GM12878 (cell line): Measurements from ENCODE around the gene ID3. TPM values are rescaled to one million over a fixed set of nuclear protein-coding genes. Genes with fewer than 3 reads are reported as not detected.

Experiments
- ATAC-seq: fragments of 200-7000 bp; cut with Tn5 transposase; 3 replicates; pipeline ENCODE4 v1.9.1; 2020; ENCODE audit warnings: mild to moderate bottlenecking, moderate library complexity
- BruUV-seq: library from RNA; stranded (reverse); fragments of 400-500 nt; replicated peaks from 2 replicates; lab custom pipeline; 2021; lab: Mats Ljungman, UMichigan
- CTCF ChIA-PET: fragments of 300-600 bp; sonication (Branson Sonifier 250); formaldehyde crosslinking; extraction: SDS; loops from one replicate; lab custom pipeline; 2021; ENCODE audit warnings: inconsistent platforms; lab: Yijun Ruan, JAX
- POLR2A ChIA-PET: fragments of 350-600 bp; formaldehyde crosslinking; extraction: SDS; loops from one replicate; lab custom pipeline; 2021; ENCODE audit warnings: inconsistent platforms; lab: Charles Lee
- RAD21 ChIA-PET: fragments of 300-600 bp; sonication (Branson Sonifier 250); formaldehyde crosslinking; loops from one replicate; lab custom pipeline; 2023; ENCODE audit warnings: antibody characterized with exemption; ENCODE audit not compliant: unreplicated experiment; lab: Charles Lee
- SMC1A ChIA-PET: fragments of 300-600 bp; sonication (Branson Sonifier 250); formaldehyde crosslinking; loops from one replicate; lab custom pipeline; 2023; ENCODE audit not compliant: unreplicated experiment, uncharacterized antibody; lab: Charles Lee
- DNase-seq: peaks from one replicate; pipeline ENCODE4 v3.0.0-alpha.2; 2011; ENCODE audit warnings: low read depth, low spot score
- FAIRE-seq: peaks from 3 replicates; lab custom pipeline; 2011; peaks lifted over from hg19 to GRCh38; lab: Jason Lieb, UNC
- H2AFZ ChIP-seq: 2 replicates; pipeline ENCODE4 v1.6.0; 2011; ENCODE audit warnings: low read depth, low read length, control low read depth; ENCODE audit not compliant: control insufficient read depth
- H3K27ac ChIP-seq: 2 replicates; pipeline ENCODE4 v1.5.1; 2011; ENCODE audit warnings: control low read depth; ENCODE audit not compliant: control insufficient read depth, insufficient read depth
- H3K27me3 ChIP-seq, 2 experiments: replicated peaks in 1 of 2; 2 replicates each; pipeline versions ENCODE4 v1.6.0 to v1.6.1; 2011; ENCODE audit warnings: low read length in 1 of 2; ENCODE audit not compliant: control insufficient read depth in 2 of 2, insufficient read depth in 2 of 2
- H3K36me3 ChIP-seq, 2 experiments: 2 replicates each; pipeline ENCODE4 v1.5.1; 2011; ENCODE audit warnings: low read length in 1 of 2; ENCODE audit not compliant: control insufficient read depth in 2 of 2, insufficient read depth in 2 of 2
- H3K4me1 ChIP-seq: 2 replicates; pipeline ENCODE4 v1.6.1; 2011; ENCODE audit warnings: mild to moderate bottlenecking, low read length, moderate library complexity, mixed read lengths; ENCODE audit not compliant: control insufficient read depth, insufficient read depth
- H3K4me2 ChIP-seq: 2 replicates; pipeline ENCODE4 v1.6.0; 2011; ENCODE audit warnings: control low read depth; ENCODE audit not compliant: control insufficient read depth, insufficient read depth
- H3K4me3 ChIP-seq: fragments of 200-600 bp; sonication (generic); 2 replicates; pipeline ENCODE4 v1.5.1; 2016
- H3K79me2 ChIP-seq: 2 replicates; pipeline ENCODE4 v1.6.0; 2011; ENCODE audit warnings: low read length; ENCODE audit not compliant: control insufficient read depth, insufficient read depth
- H3K9ac ChIP-seq: 2 replicates; pipeline ENCODE4 v1.8.0; 2011; ENCODE audit warnings: low read length, control low read depth, mixed read lengths; ENCODE audit not compliant: control insufficient read depth, insufficient read depth
- H3K9me3 ChIP-seq: replicated peaks from 3 replicates; pipeline ENCODE4 v1.5.1; 2011; ENCODE audit warnings: mild to moderate bottlenecking, low read length; ENCODE audit not compliant: control insufficient read depth, insufficient read depth
- H4K20me1 ChIP-seq: 2 replicates; pipeline ENCODE4 v1.6.0; 2011; ENCODE audit not compliant: control insufficient read depth, insufficient read depth
- NBN ChIP-seq: fragments of 450-650 bp; IDR thresholded peaks from 2 replicates; pipeline ENCODE4 v1.6.1; 2016
- NR2F1 ChIP-seq: fragments of 450-650 bp; conservative IDR thresholded peaks from 2 replicates; pipeline ENCODE4 v1.6.1; 2017; ENCODE audit warnings: mild to moderate bottlenecking
- ZBTB40 ChIP-seq: fragments of 450-650 bp; IDR thresholded peaks from 2 replicates; pipeline ENCODE4 v1.6.1; 2016; ENCODE audit warnings: mild to moderate bottlenecking, moderate library complexity, borderline replicate concordance
- WGBS: methylation state at CpG from one replicate; pipeline ENCODE4 v1.1.6; 2016; ENCODE audit warnings: low lambda C conversion rate; ENCODE audit not compliant: insufficient replicate concordance, insufficient coverage; ENCODE audit errors: missing lambda C conversion rate; 5-methylcytosine and 5-hydroxymethylcytosine counted together
- in situ Hi-C: fragments of 300-500 bp; cut with MboI; formaldehyde crosslinking; loops from 9 replicates; pipeline ENCODE4 v1.14.3; 2018; ENCODE audit warnings: mixed read lengths
- intact Hi-C: fragments of 100-400 bp; cut with micrococcal nuclease; formaldehyde crosslinking; loops from one replicate; pipeline ENCODE4 v1.14.2; 2022; ENCODE audit not compliant: unreplicated experiment
- polyA plus RNA-seq, 11 experiments: library from polyadenylated mRNA; depleted of rRNA in 4 of 11; unstranded in 6 of 11; stranded (reverse) in 5 of 11; fragments of >200 nt; fragmentation: Nextera tagmentation in 4 of 11; fragmentation: Illumina TruSeq in 1 of 11; extraction: Ambion mirVana in 4 of 11; extraction: Trizol in 1 of 11; gene quantifications; 1 replicate in 1 of 11; 2 replicates in 10 of 11; pipeline versions ENCODE4 v1.2.1 to v1.2.3, GENCODE V29; 2011 to 2016; ENCODE audit warnings: inconsistent platforms in 2 of 11, missing spikeins in 2 of 11, low read depth in 1 of 11
- total RNA-seq, 4 experiments: library from RNA; depleted of rRNA in 3 of 4; stranded (reverse); fragments of >200 nt in 3 of 4; fragmentation: Illumina TruSeq in 1 of 4; extraction: Trizol in 1 of 4; gene quantifications; 2 replicates each; pipeline versions ENCODE4 v1.2.1 to v1.2.3, GENCODE V29; 2013 to 2021
- TF ChIP-seq, protein P1 (sequence below): fragments of 450-650 bp; IDR thresholded peaks from 2 replicates; pipeline ENCODE4 v1.6.1; 2017; ENCODE audit warnings: borderline replicate concordance
- TF ChIP-seq, protein P2 (sequence below): IDR thresholded peaks from 2 replicates; pipeline ENCODE4 v1.6.1; 2012; ENCODE audit warnings: low read depth, low read length, improper control_type of control experiment

The ID3 gene
- total and polyA plus RNA-seq, 10 of the 15 experiments (the other 5 are each of a cell fraction or from before 2014, with no cell fraction given) = 42.7 to 475 (median 207) TPM

- Histone ChIP-seq H3K27me3 (no peaks in the 10 kb centered on the region), H3K4me2 (peak overlapping the region; percentile 86), H3K27ac (peak overlapping the region; percentile 89), H3K4me1 (peaks cover 36% of the 10 kb centered on the region), H3K4me3 (peak overlapping the region; percentile 62), H3K36me3 (no peaks in the 10 kb centered on the region), H3K9ac (peak overlapping the region; percentile 75), H4K20me1 (no peaks in the 10 kb centered on the region), H2AFZ (peak overlapping the region; percentile 72), H3K9me3 (no peaks in the 10 kb centered on the region), H3K79me2 (peaks cover 17% of the 10 kb centered on the region)
- in situ Hi-C loops (no loop called here), intact Hi-C loops (loop anchor here (2.0 kb wide), 1 partner anchor 77 kb away; no protein-coding TSS in a partner anchor)
- DNase-seq (no peak), ATAC-seq (peak; percentile 9), FAIRE-seq (no peak)
- TF ChIP-seq NBN (0 out of 2 replicates have a peak, but pooled peaks have one; percentile 15), ZBTB40 (peak; percentile 41; the same call in 1 of the 2 replicates), NR2F1 (peak; percentile 76; the same call in 1 of the 2 replicates)
- TF ChIP-seq, protein P1, sequence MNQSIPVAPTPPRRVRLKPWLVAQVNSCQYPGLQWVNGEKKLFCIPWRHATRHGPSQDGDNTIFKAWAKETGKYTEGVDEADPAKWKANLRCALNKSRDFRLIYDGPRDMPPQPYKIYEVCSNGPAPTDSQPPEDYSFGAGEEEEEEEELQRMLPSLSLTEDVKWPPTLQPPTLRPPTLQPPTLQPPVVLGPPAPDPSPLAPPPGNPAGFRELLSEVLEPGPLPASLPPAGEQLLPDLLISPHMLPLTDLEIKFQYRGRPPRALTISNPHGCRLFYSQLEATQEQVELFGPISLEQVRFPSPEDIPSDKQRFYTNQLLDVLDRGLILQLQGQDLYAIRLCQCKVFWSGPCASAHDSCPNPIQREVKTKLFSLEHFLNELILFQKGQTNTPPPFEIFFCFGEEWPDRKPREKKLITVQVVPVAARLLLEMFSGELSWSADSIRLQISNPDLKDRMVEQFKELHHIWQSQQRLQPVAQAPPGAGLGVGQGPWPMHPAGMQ = no peak
- TF ChIP-seq, protein P2, sequence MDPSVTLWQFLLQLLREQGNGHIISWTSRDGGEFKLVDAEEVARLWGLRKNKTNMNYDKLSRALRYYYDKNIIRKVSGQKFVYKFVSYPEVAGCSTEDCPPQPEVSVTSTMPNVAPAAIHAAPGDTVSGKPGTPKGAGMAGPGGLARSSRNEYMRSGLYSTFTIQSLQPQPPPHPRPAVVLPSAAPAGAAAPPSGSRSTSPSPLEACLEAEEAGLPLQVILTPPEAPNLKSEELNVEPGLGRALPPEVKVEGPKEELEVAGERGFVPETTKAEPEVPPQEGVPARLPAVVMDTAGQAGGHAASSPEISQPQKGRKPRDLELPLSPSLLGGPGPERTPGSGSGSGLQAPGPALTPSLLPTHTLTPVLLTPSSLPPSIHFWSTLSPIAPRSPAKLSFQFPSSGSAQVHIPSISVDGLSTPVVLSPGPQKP = 0 out of 2 replicates have a peak, but pooled peaks have one; percentile 5
- ChIA-PET RAD21 (interaction anchor here (0.6 to 21.6 kb wide), 14 partner anchors 9 to 145 kb away, joined by 3 to 561 read pairs (median 7); partner anchors contain the start of gene RPL11), POLR2A (interaction anchor here (0.6 to 9.2 kb wide), 18 partner anchors 10 to 190 kb away, joined by 3 to 206 read pairs (median 5); partner anchors contain the start of gene ELOA), SMC1A (interaction anchor here (0.9 to 17.8 kb wide), 9 partner anchors 8 to 80 kb away, joined by 3 to 584 read pairs (median 19); no protein-coding TSS in a partner anchor), CTCF (interaction anchor here (1.4 to 24.4 kb wide), 6 partner anchors 9 to 79 kb away, joined by 4 to 959 read pairs (median 66); no protein-coding TSS in a partner anchor)
- WGBS = 8% methylated on average over 12 of the region's 12 CpGs
- BruUV-seq = no TSS peak
Measured at GRCh38 chr1:23554127-23554480, 5.2 kb downstream of the ID3 start.
